ENCODE results near the gene ZCWPW2.

Gene ZCWPW2

DNA sequence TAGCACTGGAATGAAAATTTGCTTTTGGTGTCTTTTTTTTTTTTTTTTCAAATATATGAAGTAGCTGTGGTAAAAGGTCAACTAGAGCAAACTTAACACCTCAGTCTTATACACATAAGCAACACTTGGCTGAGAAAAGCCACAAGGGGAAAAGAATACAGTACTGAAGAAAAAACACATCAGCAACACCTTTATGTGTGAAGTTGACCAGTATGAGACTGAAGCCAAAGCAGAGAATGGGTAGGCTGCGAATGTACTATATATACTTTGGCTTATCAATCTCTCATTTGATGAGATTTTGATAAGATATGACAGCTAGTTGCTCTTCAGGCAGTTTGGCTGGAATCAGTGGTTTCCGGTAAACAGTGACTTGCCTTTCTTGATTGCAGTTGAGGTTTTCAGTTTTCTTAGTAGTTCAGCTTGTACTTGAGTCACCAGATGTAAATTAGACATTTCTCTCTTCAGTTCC, 22.0 kb upstream of the ZCWPW2 start:
- Histone ChIP-seq H3K4me3 (ENCODE audit: low read length, poor library complexity, severe bottlenecking) (no peak overlapping the region), H2AFZ (ENCODE audit: low read length) (no peak overlapping the region), H3K27me3 (ENCODE audit: insufficient read depth, low read length, poor library complexity, severe bottlenecking) (no peaks in the 10 kb centered on the region), H3K4me1 (ENCODE audit: insufficient read depth, low read length, poor library complexity, severe bottlenecking) (peaks cover 24% of the 10 kb centered on the region), H3K9me3 (ENCODE audit: insufficient read depth, low read depth, low read length) (no peaks in the 10 kb centered on the region), H3K9me2 (replicated peaks; ENCODE audit: low read depth, low read length) (no peaks in the 10 kb centered on the region), H4K20me1 (ENCODE audit: insufficient read depth, low read length, poor library complexity, severe bottlenecking) (peaks cover 3% of the 10 kb centered on the region), H3K79me2 (ENCODE audit: insufficient read depth, low read length) (no peaks in the 10 kb centered on the region), H3K9ac (ENCODE audit: low read depth, low read length, poor library complexity, severe bottlenecking) (no peak overlapping the region), H3K4me2 (ENCODE audit: low read depth, low read length, poor library complexity, severe bottlenecking) (peak overlapping the region; percentile 36), H3K36me3 (ENCODE audit: insufficient read depth, low read length) (peaks cover 26% of the 10 kb centered on the region; the same call in 1 of the 2 replicates), H3F3A (ENCODE audit: low read depth) (no peaks in the 10 kb centered on the region; the same call in 1 of the 2 replicates)
- TF ChIP-seq EZH2phosphoT487 (IDR thresholded peaks at IDR 0.05; ENCODE audit: borderline replicate concordance) = 0 out of 2 replicates have a peak, but pooled peaks have one; percentile 27
- TF ChIP-seq, protein P1, sequence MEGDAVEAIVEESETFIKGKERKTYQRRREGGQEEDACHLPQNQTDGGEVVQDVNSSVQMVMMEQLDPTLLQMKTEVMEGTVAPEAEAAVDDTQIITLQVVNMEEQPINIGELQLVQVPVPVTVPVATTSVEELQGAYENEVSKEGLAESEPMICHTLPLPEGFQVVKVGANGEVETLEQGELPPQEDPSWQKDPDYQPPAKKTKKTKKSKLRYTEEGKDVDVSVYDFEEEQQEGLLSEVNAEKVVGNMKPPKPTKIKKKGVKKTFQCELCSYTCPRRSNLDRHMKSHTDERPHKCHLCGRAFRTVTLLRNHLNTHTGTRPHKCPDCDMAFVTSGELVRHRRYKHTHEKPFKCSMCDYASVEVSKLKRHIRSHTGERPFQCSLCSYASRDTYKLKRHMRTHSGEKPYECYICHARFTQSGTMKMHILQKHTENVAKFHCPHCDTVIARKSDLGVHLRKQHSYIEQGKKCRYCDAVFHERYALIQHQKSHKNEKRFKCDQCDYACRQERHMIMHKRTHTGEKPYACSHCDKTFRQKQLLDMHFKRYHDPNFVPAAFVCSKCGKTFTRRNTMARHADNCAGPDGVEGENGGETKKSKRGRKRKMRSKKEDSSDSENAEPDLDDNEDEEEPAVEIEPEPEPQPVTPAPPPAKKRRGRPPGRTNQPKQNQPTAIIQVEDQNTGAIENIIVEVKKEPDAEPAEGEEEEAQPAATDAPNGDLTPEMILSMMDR (conservative IDR thresholded peaks at IDR 0.05; ENCODE audit: low read length) = no peak

DNA sequence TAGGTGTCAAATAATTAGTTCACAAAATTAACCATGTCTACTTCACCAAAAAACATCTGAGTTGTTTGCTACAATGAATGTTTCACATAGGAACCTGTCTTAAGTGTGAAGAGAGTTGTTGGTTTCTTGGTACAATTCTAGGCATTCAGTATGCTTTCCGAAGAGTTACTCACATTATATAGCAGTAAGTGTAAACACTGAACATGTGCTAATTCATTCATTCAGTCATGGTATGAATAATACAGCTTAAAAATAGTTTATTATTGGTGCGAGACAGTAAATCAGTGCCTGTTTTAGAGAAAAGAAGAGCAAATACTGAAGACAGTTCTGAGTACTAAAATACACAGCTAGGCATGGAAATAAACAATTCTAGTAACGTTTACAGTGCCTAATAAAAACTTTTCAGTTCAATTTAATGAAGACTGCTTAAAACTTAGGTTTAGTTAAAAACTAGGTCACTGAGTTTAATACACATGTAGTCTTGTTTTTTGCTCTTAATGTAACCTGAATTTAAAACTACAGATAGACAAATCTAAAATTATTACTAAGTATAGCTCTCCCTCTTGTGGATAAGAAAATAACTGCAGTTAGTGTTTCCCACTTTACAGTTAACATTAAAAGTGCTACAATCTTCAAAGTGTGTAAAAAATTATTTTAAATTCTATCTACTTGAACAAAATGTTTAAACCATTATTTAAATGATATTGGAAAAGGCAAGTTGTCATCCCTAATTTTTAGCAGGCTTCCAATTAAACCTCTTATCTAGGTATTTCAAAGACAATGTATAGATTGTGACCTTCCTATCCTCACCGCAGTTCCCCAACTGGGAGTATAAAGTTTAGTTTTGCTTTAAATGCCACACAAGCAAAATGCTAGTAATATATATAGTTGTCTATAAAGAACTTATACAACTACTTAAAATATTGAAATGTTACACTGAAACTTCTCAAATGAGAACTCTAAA, 20.1 kb upstream of the ZCWPW2 start:
- H3K79me2 ChIP-seq (ENCODE audit: insufficient read depth, low read length) = no peaks in the 10 kb centered on the region
- no peak for TF ChIP-seq EZH2phosphoT487 (IDR thresholded peaks at IDR 0.05; ENCODE audit: borderline replicate concordance)
- TF ChIP-seq, protein P1 (conservative IDR thresholded peaks at IDR 0.05; ENCODE audit: low read length) = peak; percentile 79
- no peak overlapping the region for H3K4me2 ChIP-seq (ENCODE audit: low read depth, low read length, poor library complexity, severe bottlenecking)
- H3K27me3 ChIP-seq (ENCODE audit: insufficient read depth, low read length, poor library complexity, severe bottlenecking) = no peaks in the 10 kb centered on the region
- H3K9ac ChIP-seq (ENCODE audit: low read depth, low read length, poor library complexity, severe bottlenecking) = no peak overlapping the region
- H3K9me2 ChIP-seq (replicated peaks; ENCODE audit: low read depth, low read length) = no peaks in the 10 kb centered on the region
- H3K4me1 ChIP-seq (ENCODE audit: insufficient read depth, low read length, poor library complexity, severe bottlenecking) = peaks cover 21% of the 10 kb centered on the region
- H3K36me3 ChIP-seq (ENCODE audit: insufficient read depth, low read length) = peaks cover 29% of the 10 kb centered on the region; the same call in 1 of the 2 replicates
- H4K20me1 ChIP-seq (ENCODE audit: insufficient read depth, low read length, poor library complexity, severe bottlenecking) = peaks cover 3% of the 10 kb centered on the region
- H3K9me3 ChIP-seq (ENCODE audit: insufficient read depth, low read depth, low read length) = no peaks in the 10 kb centered on the region
- H3F3A ChIP-seq (ENCODE audit: low read depth) = no peaks in the 10 kb centered on the region; the same call in 1 of the 2 replicates
- no peak overlapping the region for H2AFZ ChIP-seq (ENCODE audit: low read length)
- H3K4me3 ChIP-seq (ENCODE audit: low read length, poor library complexity, severe bottlenecking) = no peak overlapping the region

DNA sequence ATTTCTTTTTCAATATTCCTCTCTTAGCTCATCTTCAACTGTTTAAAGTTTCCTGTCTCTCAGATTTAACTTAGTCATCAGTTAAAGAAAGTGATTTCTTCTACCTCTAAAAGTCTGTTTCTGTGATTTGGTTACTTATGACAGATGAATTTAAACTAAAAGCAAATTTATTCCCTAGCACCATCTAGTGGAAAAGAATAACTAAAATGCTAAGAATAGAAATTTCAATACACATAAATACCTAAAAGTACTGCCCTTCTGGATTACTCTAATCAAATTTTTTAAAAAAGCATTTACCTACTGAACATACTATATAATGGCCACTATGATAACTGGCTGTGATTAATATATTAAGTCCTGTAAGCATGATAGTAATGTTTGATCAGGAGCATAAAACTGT, 14.0 kb upstream of the ZCWPW2 start:
- no peaks in the 10 kb centered on the region for H3K27me3 ChIP-seq (ENCODE audit: insufficient read depth, low read length, poor library complexity, severe bottlenecking)
- H3K9ac ChIP-seq (ENCODE audit: low read depth, low read length, poor library complexity, severe bottlenecking) = no peak overlapping the region
- TF ChIP-seq EZH2phosphoT487 (IDR thresholded peaks at IDR 0.05; ENCODE audit: borderline replicate concordance) = no peak
- TF ChIP-seq, protein P1 (conservative IDR thresholded peaks at IDR 0.05; ENCODE audit: low read length) = peak; percentile 62
- H3F3A ChIP-seq (ENCODE audit: low read depth) = no peaks in the 10 kb centered on the region
- no peak overlapping the region for H3K4me2 ChIP-seq (ENCODE audit: low read depth, low read length, poor library complexity, severe bottlenecking)
- H3K9me3 ChIP-seq (ENCODE audit: insufficient read depth, low read depth, low read length) = no peaks in the 10 kb centered on the region
- H3K4me3 ChIP-seq (ENCODE audit: low read length, poor library complexity, severe bottlenecking) = no peak overlapping the region
- H3K4me1 ChIP-seq (ENCODE audit: insufficient read depth, low read length, poor library complexity, severe bottlenecking) = peaks cover 7% of the 10 kb centered on the region
- no peaks in the 10 kb centered on the region for H3K9me2 ChIP-seq (replicated peaks; ENCODE audit: low read depth, low read length)
- H3K79me2 ChIP-seq (ENCODE audit: insufficient read depth, low read length) = no peaks in the 10 kb centered on the region
- peaks cover 35% of the 10 kb centered on the region; the same call in 1 of the 2 replicates for H3K36me3 ChIP-seq (ENCODE audit: insufficient read depth, low read length)
- no peaks in the 10 kb centered on the region for H4K20me1 ChIP-seq (ENCODE audit: insufficient read depth, low read length, poor library complexity, severe bottlenecking)
- H2AFZ ChIP-seq (ENCODE audit: low read length) = no peak overlapping the region

Data from Loucy (cell line).